NB4 (cell line): ENCODE data around the gene MCM3AP.

Experiments used
- CTCF ChIP-seq: IDR thresholded peaks from one replicate; pipeline ENCODE4 v1.5.1; 2012; ENCODE audit warnings: low read depth, low read length
- POLR2A ChIP-seq: IDR thresholded peaks from 2 replicates; pipeline ENCODE4 v1.6.1; 2011; ENCODE audit warnings: mild to moderate bottlenecking; ENCODE audit not compliant: insufficient read length; ENCODE audit errors: extremely low read depth

DNA sequence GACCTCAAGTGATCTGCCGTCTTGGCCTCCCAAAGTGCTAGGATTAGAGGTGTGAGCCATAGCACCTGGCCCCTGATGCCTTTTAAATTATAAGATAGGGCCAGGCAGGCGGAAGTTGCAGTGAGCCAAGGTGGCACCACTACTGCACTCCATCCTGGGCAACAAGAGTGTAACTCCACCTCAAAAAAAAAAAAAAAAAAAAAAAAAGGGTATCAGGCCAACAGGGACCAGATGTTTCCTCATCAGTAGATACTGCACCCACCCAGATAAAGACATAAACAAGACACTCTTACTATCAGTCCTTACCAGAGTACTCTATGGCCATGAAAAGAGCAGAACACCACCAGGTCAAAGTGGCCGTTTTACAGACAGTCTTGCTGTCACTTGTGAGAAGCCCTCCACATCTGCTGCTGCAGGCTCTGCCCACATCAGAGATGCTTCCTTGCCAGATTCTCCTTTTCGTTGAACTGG is 35.0 kb upstream of the MCM3AP start:
- TF ChIP-seq POLR2A: no peak
- TF ChIP-seq CTCF: no peak
